ENCODE measurements around the gene WWOX. TPM values are rescaled to one million over a fixed set of nuclear protein-coding genes. Genes with fewer than 3 reads are reported as not detected.

The WWOX gene
- total RNA-seq, 3 donors from 2014 or later: 11.7 to 18.0 (median 13.8) TPM

DNA sequence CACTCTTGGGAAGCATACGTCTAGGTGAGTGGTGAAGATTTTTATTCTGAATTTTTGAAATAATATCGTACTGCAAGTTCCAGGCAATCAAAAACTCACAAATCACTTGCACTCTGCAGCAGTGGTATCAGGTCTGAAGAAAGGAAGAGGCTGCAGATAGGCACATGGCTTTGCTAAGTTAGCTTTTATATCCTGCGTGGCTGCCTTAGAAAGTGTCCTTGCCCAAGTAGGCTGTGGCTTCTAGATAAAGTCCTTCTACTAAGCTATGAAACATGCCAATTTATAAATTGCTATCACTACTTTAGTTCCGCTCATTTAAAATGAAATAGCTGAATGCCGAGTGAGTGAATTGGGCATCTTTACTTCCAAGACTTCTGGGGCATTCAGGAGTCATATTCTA is 17.9 kb downstream of the WWOX start:
- ATAC-seq (no peak), DNase-seq (no peak)
- Histone ChIP-seq H3K4me3 (no peak overlapping the region), H3K4me1 (ENCODE audit: low read depth) (no peaks in the 10 kb centered on the region), H3K36me3 (ENCODE audit: low read depth) (no peaks in the 10 kb centered on the region), H3K9me3 (no peaks in the 10 kb centered on the region)
- intact Hi-C loops (cut with DNase I, micrococcal nuclease): no loop called here
- TF ChIP-seq, protein P1, sequence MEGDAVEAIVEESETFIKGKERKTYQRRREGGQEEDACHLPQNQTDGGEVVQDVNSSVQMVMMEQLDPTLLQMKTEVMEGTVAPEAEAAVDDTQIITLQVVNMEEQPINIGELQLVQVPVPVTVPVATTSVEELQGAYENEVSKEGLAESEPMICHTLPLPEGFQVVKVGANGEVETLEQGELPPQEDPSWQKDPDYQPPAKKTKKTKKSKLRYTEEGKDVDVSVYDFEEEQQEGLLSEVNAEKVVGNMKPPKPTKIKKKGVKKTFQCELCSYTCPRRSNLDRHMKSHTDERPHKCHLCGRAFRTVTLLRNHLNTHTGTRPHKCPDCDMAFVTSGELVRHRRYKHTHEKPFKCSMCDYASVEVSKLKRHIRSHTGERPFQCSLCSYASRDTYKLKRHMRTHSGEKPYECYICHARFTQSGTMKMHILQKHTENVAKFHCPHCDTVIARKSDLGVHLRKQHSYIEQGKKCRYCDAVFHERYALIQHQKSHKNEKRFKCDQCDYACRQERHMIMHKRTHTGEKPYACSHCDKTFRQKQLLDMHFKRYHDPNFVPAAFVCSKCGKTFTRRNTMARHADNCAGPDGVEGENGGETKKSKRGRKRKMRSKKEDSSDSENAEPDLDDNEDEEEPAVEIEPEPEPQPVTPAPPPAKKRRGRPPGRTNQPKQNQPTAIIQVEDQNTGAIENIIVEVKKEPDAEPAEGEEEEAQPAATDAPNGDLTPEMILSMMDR (IDR thresholded peaks at IDR 0.05): no peak

DNA sequence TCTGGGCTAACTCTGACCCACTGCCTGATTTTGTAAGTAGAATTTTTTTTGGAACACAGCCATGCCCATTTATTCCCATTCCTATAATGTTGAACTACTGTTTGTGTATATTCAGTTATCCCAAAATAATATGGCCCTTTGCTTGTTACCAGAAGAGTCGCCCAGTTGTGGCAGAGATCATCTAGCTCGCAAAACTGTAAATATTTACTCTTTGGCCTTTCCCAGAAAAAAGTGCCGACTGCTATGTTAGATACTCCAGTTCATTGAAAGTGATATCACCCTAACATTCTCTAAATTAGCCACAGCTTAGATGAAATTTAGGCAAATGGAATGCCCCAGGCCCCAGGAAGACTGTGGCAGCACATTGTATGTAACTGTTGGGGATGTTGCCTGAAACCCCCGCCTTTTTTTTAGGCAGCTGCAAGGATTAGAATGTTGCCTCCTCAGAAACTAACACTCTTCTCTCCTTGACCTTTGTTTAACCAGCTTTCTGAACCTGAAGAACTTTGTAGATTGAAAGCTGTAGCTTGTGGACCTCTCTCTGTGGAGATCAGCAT is 19.1 kb downstream of the WWOX start:
- H3K36me3 ChIP-seq (ENCODE audit: low read depth): no peaks in the 10 kb centered on the region
- H3K4me3 ChIP-seq: no peak overlapping the region
- no peaks in the 10 kb centered on the region for H3K9me3 ChIP-seq
- intact Hi-C loops (cut with DNase I, micrococcal nuclease): no loop called here
- TF ChIP-seq, protein P1 (IDR thresholded peaks at IDR 0.05): no peak
- ATAC-seq (no peak), DNase-seq (no peak)
- no peaks in the 10 kb centered on the region for H3K4me1 ChIP-seq (ENCODE audit: low read depth)

DNA sequence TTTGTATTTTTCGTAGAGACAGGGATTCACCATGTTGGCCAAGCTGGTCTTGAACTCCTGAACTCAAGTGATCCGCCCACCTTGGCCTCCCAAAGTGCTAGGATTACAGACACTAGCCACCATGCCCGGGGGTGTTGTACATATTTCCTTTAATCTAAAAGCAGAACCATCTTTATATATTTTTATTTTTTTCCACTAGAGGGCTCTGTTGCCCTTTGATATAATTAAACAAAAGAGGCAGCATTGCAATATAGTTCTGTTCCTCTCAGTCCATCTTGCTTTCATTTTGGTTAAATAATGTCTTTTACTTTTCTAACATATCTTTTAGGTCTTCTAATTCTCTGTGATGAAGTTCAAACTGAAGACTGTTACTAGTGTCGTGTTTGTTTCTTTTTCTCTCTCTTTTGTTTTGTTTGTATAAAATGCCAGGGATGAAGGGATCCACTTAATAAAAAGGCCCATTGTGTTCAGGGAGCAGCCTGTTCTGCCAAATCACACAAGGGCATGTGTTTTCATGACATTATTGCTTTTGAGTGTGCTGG is 23.4 kb downstream of the WWOX start:
- intact Hi-C loops (cut with DNase I, micrococcal nuclease): loop anchor here in 1 of 2 donors (2.0 kb wide), 1 partner anchor 112 kb away; no protein-coding TSS in a partner anchor
- no peak for DNase-seq
- H3K36me3 ChIP-seq (ENCODE audit: low read depth): no peaks in the 10 kb centered on the region

DNA sequence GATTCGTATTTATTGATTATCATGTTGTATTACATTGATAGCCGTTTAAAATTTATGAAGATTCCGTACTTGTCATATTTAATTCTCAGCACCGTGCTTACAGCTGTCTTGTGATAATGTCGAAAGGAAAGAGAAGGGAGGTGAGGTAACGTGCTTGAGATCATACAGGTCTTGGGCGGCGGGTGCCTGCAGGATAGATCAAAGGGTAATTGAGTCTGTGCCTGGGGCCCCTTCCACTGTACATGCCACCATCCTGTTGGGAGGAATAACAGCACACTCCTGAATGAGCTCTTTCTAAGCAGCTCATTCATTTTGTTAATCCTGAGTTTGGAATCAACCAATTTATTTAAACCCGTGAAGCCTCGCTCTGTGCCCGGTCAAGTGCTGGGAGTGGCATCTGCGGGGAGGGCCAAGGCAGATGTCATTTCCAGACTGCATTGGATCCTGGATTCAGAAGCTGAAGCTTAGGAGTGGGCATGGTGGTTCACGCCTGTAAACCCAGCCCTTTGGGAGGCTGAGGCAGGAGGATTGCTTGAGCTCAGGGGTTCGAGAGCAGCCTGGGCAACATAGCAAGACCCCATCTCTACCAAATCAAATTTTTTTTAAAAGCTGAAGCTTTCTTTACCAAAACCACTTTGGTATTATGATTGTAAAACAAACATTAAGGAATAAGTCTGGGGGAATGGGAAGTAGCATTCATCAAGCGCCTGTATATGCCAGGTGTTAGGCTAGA is 25.8 kb downstream of the WWOX start:
- intact Hi-C loops (cut with DNase I, micrococcal nuclease): no loop called here
- TF ChIP-seq, protein P1 (IDR thresholded peaks at IDR 0.05): no peak
- Histone ChIP-seq H3K36me3 (ENCODE audit: low read depth) (no peaks in the 10 kb centered on the region), H3K9me3 (no peaks in the 10 kb centered on the region), H3K4me1 (ENCODE audit: low read depth) (no peaks in the 10 kb centered on the region), H3K4me3 (no peak overlapping the region)
- no peak for DNase-seq
- no peak for ATAC-seq

More for the DNA sequence above, 23.4 kb downstream of the WWOX start:
- H3K4me3 ChIP-seq: no peak overlapping the region
- no peaks in the 10 kb centered on the region for H3K9me3 ChIP-seq
- ATAC-seq: peak; percentile 76
- H3K4me1 ChIP-seq (ENCODE audit: low read depth): no peaks in the 10 kb centered on the region
- TF ChIP-seq, protein P1 (IDR thresholded peaks at IDR 0.05): no peak

DNA sequence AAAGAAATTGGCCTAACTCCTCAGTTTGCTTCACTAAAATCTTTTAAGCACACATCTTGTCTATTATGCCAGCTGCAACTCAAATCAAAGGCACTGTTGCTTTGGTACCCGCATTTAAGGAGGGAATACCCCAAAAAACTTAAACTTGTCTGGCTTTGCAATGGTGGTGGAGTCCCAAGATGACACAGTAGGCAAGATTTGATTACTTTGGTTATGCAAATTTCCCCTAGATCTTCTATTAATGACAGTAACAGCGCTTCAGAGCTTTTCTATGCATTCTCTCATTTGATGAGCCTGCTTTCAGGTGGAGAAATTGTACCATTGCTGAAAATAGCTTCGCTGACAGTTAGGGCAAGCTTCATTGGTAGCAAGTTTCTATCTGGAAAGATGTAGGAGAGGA is 27.2 kb downstream of the WWOX start:
- no peaks in the 10 kb centered on the region for H3K9me3 ChIP-seq
- no peak overlapping the region for H3K4me3 ChIP-seq
- ATAC-seq (no peak), DNase-seq (no peak)
- H3K4me1 ChIP-seq (ENCODE audit: low read depth): no peaks in the 10 kb centered on the region
- H3K36me3 ChIP-seq (ENCODE audit: low read depth): no peaks in the 10 kb centered on the region
- TF ChIP-seq, protein P1 (IDR thresholded peaks at IDR 0.05): no peak
- intact Hi-C loops (cut with DNase I, micrococcal nuclease): no loop called here
